HG03095 (cell line): Measurements from ENCODE around the gene RSPO4.

Experiments
- ATAC-seq: cut with Tn5 transposase; IDR thresholded peaks from one replicate; pipeline ENCODE4 v1.9.1; 2021; ENCODE audit warnings: moderate library complexity; ENCODE audit not compliant: unreplicated experiment

The RSPO4 gene

DNA sequence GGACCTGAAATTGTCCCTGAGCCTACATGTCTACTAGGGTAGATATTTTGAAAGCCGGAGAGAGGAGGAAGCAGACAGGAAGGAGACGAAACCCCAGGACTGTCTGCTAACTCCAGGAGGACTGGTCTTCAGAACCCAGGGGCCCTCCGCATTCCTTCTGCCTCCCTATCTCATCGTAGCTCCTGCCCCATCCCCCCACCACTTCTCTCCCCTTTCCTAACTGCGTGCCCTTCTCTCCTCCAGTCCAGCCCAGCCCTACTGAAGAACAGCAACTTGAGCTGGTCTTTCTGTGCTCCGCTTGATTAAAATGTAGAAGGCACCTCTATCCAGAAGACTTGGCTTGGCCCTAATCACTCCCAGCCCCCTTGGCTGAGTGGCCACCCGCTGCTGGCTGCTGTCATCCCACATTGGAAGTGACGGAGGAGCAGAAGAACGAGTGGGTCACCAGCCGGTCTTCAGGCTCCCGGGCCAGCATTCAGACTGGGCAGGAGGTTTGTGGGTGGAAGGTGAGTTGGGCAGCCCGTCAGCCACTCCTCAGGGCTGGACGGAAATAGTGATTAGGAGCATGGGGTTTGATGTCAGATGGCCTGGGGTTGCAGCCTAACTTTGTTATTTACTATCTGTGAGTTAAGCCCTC lies 57.2 kb downstream of the RSPO4 start:
- no peak for ATAC-seq

DNA sequence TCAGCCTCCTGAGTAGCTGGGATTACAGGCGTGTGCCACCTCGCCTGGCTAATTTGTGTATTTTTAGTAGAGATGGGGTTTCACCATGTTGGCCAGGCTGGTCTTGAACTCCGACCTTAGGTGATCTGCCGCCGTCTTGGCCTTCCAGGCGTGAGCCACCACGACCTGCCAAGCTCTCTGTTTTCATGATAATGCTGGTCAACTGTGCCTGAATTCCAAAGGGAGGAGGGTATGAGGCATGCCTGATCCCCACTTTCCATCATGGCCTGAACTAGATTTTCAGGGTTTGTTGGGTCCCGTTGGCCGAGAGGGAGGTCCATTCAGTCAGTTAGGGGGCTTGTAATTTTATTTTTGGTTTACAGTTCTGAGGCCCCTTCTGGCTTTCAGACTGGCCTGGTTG lies 58.0 kb downstream of the RSPO4 start:
- ATAC-seq, result no peak

DNA sequence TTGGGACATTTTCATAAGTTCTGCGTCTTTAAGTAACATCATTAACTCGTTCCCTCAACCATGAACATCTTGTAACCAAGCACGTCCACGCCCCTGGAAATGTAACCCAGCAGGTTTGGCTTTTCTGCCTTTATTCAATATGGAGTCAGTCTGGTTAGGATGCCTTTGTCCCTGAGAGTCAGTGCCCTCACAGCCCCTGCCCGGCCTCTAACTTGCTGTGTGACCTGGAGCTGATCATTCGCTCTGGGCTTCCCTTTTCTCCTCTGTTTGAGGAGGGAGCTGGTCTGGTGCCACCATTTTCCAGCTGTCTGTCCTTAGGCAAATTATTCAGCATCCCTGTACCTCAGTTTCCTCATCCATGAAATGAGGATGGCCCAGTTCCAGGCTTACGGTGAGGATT lies 59.5 kb downstream of the RSPO4 start:
- no peak for ATAC-seq

DNA sequence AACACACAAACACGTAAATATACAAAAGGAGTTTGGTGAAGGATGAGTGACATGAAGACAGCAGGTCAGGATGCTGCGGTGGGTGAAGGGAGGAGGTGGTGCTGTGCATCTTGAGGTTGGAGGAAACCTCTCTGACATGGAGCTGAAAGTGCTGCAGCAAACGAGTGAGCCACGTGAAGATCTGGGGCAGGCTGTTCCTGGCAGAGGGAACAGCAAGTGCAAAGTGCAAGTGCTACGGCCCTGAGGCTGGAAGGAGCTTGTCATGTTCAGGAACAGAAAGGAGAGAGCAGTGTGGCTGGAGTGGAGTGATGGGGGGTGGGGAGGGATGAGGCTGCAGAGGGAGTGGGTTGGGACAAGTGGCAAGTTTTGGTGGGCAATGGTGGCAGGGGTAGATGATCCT lies 61.2 kb downstream of the RSPO4 start:
- no peak for ATAC-seq

DNA sequence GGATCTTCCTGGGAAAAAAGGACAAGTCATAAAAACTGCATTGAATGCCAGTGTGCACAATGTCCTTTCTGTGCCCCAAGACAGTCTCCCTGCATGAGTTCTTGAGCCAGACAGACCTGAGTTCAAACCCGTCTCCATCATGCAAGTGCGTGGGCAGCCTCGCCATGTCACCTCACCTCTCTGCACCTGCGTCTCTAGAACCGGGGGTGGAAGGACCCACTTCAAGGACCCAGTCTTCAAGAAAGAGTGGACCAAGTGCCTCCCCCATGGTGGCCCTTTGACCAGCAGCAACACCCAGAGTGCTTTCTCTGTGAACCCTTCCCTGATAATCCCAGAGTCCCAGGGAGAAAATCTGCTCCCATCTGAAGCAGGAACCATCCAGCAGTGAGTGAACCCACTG lies 62.5 kb downstream of the RSPO4 start:
- no peak for ATAC-seq

DNA sequence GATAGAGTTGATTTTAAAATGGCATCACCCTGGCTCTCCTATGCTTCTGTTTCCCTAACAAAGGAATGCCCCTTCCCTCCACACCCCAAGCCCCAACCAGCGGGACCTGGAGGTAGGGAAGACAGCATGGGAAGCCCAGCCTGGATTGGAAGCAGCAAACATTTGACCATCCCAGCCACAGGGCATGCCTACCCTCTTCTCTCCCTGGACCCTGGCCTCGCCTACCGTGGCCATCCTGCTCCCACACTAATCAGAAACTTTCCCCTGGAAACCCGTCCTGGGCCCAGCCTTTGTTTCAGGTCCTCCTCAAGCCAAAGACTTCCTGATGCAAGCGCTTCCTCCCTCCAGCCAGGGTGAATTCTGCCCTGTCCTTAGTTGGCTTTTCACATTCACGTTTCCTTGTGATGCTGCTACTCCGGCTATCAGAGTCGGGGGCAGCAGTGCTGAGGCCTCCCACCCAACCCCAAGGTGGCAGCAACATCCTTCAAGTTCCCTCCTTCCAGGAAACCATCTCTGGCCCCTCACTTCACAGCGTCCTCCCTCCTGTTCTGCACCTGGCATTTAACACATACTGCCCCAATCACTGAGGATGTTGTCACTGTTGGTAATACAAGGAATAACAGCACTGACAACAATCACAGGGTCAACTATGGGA lies 67.8 kb downstream of the RSPO4 start:
- ATAC-seq, result no peak

DNA sequence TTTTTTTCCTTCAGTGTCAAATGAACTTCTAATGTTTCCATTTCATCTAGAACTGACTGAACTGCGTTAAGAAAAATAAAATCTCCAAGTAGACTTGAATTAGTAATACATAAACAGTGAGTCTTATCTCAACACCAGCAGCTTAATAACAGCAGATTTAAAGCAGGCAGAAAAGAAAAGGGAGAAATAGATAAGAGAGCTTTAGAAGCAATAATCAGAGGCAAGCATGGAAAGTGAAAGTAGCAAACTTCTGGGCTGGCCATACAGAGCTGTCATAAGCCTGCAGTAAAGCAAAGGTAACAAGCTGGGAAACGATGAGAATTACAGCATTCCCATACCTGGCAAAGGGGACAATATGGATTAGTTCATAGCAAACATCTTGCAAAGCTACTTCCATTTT lies 69.1 kb downstream of the RSPO4 start:
- no peak for ATAC-seq

DNA sequence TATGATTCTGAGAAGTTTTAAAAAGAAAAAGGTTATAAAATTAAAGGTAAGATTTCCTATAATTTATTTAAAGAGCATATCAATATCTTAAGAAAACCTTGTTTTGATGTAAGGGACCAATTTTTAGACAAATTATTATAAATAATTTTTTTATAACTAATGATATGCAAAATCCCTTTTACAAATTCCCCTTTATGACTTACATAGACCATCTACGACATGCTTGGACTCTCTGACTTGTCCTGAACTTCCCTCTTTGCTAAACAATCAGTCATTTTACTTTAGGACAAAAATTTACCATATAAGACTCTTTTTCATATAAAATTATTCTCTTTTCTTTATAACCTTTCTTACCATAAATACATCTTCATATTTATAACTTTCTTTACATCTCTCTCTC lies 70.7 kb downstream of the RSPO4 start:
- ATAC-seq, result no peak

DNA sequence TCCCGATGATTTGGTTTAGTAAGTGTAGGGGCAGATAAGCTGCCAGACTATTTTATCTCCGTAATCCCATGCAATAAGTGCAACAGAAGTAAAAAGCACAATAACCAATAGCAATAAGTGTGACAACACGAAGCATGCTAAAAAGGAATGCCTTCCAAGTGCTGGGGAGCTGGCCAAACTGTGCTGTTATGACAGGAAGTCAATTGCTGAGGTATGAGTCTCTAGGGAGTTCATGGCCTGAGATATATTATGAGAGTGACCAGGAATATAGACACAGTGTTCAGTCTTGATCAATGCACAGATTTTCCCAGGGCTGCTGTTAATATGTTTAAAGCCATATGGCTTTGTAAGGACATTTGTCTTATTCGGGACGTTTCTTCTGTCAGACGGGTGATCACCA lies 75.4 kb downstream of the RSPO4 start:
- ATAC-seq, result no peak

DNA sequence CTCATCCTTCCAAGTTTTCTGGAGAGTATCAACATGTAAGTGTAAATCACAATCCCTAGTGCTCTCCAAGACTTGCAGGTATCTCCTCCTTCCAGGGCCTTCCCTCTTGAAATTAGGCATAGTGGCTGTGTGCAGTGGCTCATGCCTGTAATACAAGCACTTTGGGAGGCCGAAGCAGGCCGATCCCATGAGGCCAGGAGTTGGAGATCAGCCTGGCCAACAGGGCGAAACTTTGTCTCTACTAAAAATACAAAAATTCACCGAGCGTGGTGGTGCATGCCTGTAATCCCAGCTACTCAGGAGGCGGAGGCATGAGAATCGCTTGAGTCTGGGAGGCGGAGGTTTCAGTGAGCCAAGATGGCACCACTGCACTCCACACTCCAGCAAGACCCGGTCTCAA lies 76.6 kb downstream of the RSPO4 start:
- no peak for ATAC-seq

DNA sequence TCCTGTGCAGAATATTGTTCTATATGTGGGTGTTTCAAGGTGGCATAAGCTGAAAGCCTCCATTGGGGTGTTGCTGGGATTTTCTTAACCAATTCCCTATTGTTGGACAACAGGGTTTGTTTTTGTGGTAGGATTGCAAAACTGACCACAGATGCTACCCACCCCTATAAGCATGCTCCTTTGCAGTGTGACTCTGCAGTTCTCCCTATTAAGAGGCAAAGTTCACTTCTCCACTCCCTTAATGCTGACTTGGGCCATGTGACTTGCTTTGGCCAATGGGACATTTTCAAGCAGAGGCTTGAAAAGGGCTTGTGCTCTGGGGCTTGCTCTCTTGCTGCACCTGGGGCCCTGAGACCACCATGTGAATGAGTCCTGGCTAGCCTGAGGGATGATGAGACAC lies 77.5 kb downstream of the RSPO4 start:
- no peak for ATAC-seq

DNA sequence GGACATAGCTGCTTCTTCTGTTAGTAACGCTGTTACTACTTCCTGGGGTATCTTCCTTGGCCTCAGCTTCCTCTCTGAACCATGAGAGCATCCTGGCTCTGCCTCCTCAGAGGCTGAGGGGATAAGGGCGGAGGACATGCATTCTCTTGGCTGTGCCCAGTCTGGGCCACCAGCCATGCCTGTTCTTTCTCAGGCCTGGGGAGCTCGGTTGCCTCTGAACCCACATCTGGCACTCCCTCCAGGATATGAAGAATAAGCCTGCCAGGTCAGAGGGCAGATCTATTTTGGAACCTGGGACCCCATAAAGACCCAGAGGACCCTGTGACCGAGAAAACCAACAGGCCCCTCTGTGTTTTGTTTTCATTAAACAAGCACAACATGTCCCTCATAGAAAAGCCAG lies 79.3 kb downstream of the RSPO4 start:
- no peak for ATAC-seq

DNA sequence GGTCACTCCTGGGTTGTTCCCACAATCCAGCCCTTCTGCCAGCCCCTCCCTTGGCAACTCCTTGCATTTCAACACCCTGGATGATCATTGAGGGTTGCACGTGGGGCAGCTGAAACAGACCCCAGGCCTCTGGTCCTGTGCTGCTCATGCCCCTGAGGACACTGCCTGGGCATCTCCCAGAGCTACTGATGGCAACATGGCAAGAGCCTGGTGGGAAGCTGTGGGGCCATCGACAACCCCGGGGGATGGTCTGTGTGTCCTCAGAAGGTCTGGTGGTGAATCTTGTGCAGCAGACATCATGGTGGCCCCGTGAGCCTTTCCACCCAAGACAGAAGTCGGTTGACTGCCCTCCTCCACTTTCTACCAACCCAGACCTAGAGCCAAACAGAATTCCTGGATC lies 81.0 kb downstream of the RSPO4 start:
- no peak for ATAC-seq

DNA sequence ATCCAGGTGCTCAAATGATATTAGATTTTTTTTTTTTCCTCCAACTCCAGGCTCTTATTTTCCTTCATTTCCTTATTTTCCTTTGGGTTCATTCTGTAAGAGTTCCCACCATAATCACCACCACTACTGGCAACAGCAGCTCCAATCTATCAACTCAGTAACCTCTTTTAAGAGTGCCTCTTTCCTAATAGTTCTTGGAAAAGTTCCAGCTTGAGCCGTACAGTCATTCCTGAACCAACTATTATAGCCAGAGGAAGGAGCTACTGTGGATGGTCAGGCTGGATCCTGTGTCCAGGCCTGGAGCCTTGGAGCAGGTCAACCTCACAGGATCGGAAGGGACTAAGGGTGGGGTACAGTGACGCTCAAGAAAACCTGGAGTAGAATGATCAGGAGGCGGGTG lies 81.8 kb downstream of the RSPO4 start:
- ATAC-seq, result no peak

DNA sequence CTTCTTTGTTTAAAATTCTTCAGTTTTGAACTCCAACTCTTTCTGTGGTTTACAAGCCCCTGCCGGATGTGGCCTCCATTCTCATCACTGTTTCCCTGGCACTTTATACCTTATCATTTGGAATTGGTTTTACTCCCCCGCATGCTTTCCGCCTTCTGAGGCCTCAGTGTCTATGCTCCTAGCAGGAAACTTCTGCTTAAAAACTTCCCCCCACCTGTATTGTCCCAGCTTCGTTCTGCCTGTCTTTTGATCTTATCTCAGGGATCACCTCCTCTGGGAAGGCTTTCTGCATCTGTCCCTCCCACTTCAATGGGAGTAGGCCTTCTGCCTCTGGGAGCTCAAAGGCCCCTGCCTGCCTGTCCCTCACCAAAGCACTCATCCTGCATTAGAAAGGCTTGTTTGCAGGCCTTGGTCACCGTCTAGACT lies 82.6 kb downstream of the RSPO4 start:
- ATAC-seq, result no peak

DNA sequence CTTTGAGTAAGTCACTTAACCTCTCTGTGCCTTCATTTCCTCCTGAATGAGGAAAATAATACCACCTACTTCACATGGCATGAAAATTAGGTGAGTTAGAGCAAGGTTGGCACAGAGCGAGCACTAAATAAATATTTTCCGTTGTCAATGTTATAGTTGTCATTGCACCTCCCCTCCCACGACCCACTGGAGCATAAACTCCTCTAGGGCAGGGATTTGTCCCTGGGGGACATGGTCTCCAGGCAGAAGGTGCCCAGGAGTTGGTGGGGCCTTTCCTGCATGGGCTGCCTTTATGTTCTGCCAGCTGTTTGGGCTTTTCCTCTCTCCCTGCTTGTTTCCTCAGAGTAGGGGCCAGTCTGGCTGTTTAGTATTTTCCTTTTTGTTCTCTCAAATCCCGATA lies 84.7 kb downstream of the RSPO4 start:
- no peak for ATAC-seq

DNA sequence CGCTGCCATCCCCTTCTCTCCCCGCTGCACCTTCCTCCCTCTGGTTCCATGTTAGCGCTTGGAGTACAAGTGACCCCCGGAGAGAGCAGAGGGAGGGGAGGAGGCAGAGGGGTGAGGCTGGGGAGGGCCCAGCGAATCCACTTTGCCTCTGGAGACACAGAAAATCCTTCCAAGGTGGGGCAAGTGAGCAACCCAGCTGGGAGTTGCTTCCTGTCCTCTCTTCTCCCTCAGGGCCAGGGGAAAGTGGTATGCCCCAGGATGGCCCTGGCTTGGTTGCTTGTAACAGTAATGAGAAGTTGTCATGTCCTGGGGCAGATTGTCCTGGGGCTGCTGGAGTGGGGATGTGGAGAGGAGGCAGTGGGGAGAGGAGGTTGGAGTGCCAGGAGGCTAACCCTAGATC lies 85.3 kb downstream of the RSPO4 start:
- ATAC-seq, result no peak

DNA sequence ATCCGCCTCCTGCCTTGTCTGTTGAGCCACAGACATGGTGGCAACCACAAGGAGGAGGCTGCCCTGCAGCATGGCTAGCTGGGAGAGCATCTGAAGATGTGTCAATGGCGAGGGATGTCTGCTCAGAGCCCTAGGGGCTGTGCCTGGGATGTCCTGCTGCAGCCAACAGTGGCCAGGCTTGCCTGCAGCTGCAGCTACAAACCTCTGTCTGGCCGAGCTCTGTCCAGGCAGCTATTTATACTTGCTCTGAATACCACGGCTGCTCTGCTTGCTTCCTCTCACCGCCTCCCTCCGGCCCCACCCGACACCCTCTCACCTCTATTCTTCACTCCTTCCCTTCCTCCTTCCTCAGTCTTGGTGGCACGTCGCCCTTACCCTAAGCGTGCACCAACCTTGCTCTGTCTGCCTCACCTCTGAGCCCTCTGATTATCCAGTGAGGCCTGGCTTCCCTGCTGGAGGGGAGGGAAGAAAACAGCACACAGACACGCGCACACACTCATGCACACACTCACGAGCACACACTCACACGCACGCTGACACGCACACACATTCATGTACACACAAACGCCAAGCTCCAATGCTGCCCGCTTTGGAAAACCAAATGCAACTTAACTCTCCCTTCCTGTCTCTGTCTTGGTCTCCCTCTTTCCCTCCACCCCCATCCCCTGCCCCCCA lies 85.8 kb downstream of the RSPO4 start, which contains the start of gene ANGPT4:
TSS of gene ANGPT4 (minus strand) at position 210 of the 675 bp plus-strand sequence. CDS start at position 90, 120 bp downstream.
- no peak for ATAC-seq

DNA sequence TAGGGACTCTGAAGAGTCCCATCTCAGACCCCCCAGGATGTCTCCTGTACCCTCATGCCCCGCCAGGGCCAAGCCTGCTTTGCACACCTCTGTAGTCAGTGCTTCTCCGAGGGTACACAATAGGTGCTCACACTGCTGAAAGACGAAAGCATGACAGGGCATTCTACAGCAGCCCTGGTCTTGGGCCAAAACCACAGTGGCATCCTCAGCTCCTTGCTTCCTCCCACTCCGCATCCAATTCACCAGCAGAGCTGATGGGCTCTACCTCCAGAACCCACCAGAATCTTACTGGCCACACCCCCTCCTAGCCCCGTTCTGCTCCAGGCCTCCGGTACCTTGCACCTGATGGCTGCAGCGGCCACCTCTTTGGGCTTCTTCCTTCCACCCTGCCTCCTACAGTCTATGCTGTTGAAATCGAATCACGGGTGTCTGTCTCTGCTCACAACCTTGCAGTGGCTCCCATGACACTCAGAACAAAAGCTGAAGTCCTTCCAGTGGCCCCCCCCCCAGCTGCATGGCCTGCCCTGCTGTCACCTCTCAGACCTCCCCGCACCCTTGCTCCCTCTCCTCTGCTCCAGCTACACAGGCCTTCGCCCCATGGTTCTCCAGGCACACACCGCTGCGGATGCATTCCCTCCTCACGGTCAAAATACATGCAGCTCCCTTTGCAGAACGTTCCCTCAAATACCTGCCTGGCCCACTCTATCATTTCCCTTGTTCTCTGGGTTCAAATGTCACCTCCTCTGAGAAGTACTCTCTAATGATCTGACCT lies 87.2 kb downstream of the RSPO4 start:
- ATAC-seq, result no peak

DNA sequence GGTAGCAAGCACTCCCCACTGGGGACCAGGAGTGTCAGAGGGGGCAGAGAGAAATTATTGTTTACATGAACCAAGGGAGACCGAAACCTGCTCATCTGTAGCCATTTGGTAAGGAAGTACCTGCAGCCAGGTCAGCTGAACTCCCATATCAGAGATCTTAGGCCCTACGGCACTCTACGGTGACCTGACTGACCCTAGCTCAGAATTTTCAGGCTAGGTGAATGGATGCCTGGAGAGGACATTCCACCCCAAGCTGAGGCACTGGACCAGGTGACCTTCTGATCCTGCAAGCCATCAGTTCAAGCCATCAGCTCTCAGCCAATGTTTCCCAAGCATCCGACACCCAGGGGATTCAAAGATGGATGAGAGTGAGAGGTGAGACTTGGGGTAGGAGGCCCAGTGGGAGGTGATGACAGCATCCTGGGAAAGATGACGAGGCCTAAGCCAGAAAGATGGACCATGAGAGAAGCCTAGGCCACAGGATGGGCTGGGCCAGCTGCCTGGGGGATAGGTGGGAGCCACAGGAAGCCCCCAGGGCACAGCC lies 88.7 kb downstream of the RSPO4 start:
- ATAC-seq, result no peak

DNA sequence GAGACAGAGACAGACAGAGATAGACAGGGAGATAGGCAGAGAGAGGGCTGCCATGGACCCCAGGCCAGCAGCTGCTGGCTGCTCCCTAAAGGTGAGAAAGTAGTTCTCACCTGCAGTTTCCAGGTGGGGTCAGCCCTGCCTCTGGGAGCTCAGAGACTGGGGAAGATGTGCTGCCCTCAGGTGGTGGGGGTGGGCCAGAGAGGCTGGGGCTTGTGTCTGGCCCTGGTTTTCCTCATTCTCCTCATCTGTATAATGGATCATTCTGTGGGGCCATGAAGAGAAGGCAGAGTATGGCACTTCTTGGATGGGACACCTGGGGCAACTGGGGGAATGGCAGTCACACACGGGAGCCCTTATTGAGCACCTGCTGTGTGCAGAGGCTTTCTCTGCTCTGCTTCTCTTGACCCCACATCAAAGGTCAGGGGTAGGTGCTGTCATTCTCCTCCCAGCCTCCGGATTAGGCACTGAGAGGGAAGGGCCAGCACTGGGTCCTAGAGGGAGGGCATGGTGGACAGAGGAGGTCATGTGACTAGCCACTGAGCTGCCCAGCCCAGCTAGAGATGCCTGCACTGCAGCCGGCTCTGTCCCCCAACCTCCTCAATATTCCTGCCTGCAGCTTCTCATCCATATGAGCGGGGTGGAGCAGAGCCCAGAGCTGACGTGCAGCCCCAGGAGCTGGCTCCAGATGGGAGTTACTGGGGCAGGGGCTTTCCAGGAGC lies 90.1 kb downstream of the RSPO4 start:
- no peak for ATAC-seq
